Measurements from ENCODE around the gene HOXA7.

Gene HOXA7

GRCh38 chr7:27113991-27114769 is 42.3 kb downstream of the HOXA7 start:
- TF ChIP-seq, protein P1, sequence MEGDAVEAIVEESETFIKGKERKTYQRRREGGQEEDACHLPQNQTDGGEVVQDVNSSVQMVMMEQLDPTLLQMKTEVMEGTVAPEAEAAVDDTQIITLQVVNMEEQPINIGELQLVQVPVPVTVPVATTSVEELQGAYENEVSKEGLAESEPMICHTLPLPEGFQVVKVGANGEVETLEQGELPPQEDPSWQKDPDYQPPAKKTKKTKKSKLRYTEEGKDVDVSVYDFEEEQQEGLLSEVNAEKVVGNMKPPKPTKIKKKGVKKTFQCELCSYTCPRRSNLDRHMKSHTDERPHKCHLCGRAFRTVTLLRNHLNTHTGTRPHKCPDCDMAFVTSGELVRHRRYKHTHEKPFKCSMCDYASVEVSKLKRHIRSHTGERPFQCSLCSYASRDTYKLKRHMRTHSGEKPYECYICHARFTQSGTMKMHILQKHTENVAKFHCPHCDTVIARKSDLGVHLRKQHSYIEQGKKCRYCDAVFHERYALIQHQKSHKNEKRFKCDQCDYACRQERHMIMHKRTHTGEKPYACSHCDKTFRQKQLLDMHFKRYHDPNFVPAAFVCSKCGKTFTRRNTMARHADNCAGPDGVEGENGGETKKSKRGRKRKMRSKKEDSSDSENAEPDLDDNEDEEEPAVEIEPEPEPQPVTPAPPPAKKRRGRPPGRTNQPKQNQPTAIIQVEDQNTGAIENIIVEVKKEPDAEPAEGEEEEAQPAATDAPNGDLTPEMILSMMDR (IDR thresholded peaks at IDR 0.05) = no peak
- Histone ChIP-seq H3K36me3 (no peaks in the 10 kb centered on the region), H3K27me3 (peaks cover 5% of the 10 kb centered on the region), H3K4me1 (ENCODE audit: control insufficient read depth in 1 of 2, insufficient read depth in 1 of 2, low read depth in 1 of 2, low read length in 1 of 2) (no peaks in the 10 kb centered on the region), H3K27ac (no peak overlapping the region), H3K4me3 (ENCODE audit: low read depth in 1 of 2, low read length in 1 of 2) (no peak overlapping the region), H3K9me3 (no peaks in the 10 kb centered on the region)

DNA sequence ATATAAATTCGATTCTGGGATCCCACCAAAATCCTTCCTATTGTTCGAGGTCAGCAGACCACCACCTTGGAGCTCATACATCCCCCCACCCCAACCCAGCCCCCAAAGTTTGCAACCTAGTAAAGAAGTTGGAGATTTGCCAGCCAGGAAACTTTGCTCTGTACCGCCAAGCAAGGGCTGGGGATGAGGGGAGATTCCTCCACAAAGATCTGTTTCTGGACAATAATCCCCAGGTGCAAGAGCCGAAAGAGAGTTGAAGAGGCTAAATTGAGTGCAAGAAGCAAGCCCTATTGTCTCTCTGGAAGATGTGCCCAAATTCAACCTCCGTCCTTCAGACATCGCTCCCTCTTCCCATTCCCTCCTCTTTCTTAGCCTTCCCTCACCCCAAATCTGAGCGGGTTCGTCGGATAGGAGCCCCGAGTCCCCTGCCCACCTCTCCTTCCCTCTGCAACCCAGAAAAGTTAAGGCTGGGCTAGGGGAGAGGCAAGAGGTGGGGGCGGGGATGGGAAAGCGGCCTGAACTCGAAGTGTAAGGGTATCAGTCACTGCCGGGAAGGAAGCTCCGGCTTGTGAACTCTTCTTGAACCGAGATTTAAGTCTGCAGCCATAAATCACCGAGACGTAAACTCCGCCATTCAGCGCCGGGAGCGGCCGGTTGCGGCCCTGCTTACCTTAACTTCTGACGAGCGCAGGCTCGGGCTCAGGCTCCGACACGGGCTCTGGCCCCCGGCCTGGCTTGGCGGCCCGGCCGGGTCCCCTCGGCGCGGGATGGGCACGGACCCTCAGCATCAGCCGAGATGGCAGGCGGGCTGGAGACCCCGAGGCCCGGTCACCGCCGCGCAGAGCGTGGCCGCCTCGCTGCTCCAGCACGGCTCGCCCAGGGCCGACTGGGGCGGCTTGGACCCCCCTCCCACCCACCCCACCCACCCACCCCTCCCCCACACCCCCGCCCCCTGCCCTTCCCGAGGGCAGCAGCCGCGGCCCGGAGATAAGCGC is 43.2 kb downstream of the HOXA7 start:
- Histone ChIP-seq H3K9me3 (no peaks in the 10 kb centered on the region), H3K4me1 (ENCODE audit: control insufficient read depth in 1 of 2, insufficient read depth in 1 of 2, low read depth in 1 of 2, low read length in 1 of 2) (no peaks in the 10 kb centered on the region), H3K27ac (no peak overlapping the region), H3K36me3 (no peaks in the 10 kb centered on the region), H3K27me3 (peaks cover 5% of the 10 kb centered on the region), H3K4me3 (ENCODE audit: low read depth in 1 of 2, low read length in 1 of 2) (no peak overlapping the region)
- TF ChIP-seq, protein P1 (IDR thresholded peaks at IDR 0.05) = no peak

- Histone ChIP-seq H3K27me3 (peaks cover 5% of the 10 kb centered on the region), H3K9me3 (no peaks in the 10 kb centered on the region), H3K27ac (no peak overlapping the region), H3K36me3 (no peaks in the 10 kb centered on the region), H3K4me1 (ENCODE audit: control insufficient read depth in 1 of 2, insufficient read depth in 1 of 2, low read depth in 1 of 2, low read length in 1 of 2) (no peaks in the 10 kb centered on the region), H3K4me3 (ENCODE audit: low read depth in 1 of 2, low read length in 1 of 2) (no peak overlapping the region)
- TF ChIP-seq, protein P1 (IDR thresholded peaks at IDR 0.05) = no peak
Measured at GRCh38 chr7:27112361-27112760, 44.1 kb downstream of the HOXA7 start.

DNA sequence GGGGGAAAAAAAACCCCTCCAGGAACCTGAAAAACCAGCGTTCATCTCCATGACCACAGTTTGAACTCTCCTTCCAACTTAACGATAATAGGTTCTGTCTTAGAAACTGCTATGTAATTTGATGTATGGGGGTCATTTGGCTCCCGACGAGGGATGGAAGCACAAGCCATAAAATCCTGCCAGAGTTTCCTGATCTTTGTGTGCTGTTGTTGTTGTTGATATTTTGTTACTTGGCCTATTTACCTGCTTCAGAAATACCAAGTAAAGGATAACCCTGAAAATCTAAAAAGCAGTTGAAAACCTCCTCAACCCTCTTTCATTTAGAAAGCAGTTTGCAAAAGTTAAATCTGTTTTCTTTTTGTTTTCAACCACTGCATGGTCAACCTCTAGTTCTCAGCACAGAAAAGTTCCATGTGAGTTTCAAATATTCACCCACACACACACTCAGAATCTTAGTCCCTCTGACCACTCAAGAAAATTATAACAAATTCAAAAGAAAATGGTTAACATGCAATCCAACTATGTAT is 44.7 kb downstream of the HOXA7 start:
- Histone ChIP-seq H3K4me1 (ENCODE audit: control insufficient read depth in 1 of 2, insufficient read depth in 1 of 2, low read depth in 1 of 2, low read length in 1 of 2) (no peaks in the 10 kb centered on the region), H3K27me3 (peaks cover 5% of the 10 kb centered on the region), H3K4me3 (ENCODE audit: low read depth in 1 of 2, low read length in 1 of 2) (no peak overlapping the region), H3K27ac (no peak overlapping the region), H3K9me3 (no peaks in the 10 kb centered on the region), H3K36me3 (no peaks in the 10 kb centered on the region)
- TF ChIP-seq, protein P1 (IDR thresholded peaks at IDR 0.05) = no peak

DNA sequence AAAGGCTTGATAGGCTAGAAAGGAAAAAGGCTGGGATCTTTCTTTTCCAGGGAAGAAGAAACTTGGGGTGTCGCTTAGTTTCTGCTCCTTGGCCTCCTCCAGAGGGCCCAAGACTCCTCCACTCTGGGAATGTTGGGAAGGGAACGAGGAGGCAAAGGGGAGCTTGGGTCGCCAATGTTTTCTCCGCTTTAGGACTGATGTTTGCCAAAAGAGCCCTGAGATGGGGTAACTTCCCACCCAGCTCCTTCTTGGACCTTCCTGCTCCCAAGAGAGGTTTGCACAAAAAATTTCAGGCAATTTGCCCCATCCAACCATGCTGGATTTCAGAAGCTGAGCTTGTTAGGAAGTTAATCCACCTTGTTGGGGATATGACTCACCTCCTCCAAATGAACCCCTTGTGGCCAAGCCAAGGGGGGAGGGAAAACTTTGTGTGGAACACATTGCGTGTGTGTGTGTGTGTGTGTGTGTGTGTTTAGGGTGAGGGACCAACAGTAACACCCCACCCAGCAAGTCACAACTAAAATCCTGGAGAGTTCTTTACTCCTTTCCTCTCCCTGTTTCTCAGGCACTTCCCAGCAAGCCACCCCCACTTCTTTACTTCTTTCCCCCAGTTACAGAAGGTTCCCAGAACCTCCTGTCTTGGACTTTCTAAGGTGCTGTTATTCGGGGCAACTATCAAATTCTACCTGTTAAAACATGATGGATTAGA is 45.3 kb downstream of the HOXA7 start:
- Histone ChIP-seq H3K27me3 (peaks cover 10% of the 10 kb centered on the region), H3K27ac (no peak overlapping the region), H3K4me3 (ENCODE audit: low read depth in 1 of 2, low read length in 1 of 2) (no peak overlapping the region), H3K4me1 (ENCODE audit: control insufficient read depth in 1 of 2, insufficient read depth in 1 of 2, low read depth in 1 of 2, low read length in 1 of 2) (no peaks in the 10 kb centered on the region), H3K36me3 (no peaks in the 10 kb centered on the region), H3K9me3 (no peaks in the 10 kb centered on the region)
- TF ChIP-seq, protein P1 (IDR thresholded peaks at IDR 0.05) = no peak
